DOHH2 (cell line): ENCODE measurements around the gene CNIH2.

Experiments
- H3F3A ChIP-seq: fragments of 200-600 bp; sonication (generic), shearing (Covaris generic); 2 replicates; pipeline ENCODE4 v1.6.0; 2016; ENCODE audit warnings: antibody characterized with exemption, mild to moderate bottlenecking; ENCODE audit not compliant: control insufficient read depth, insufficient read depth
- H3K27ac ChIP-seq: fragments of 200-600 bp; sonication (generic); 2 replicates; pipeline ENCODE4 v1.5.1; 2014; ENCODE audit warnings: low read depth, mild to moderate bottlenecking, low read length, moderate library complexity
- H3K27me3 ChIP-seq: fragments of 200-600 bp; sonication (generic); 2 replicates; pipeline ENCODE4 v1.6.1; 2014; ENCODE audit warnings: mild to moderate bottlenecking, low read length, mixed read lengths; ENCODE audit not compliant: control insufficient read depth
- H3K36me3 ChIP-seq: fragments of 200-600 bp; sonication (generic); 2 replicates; pipeline ENCODE4 v1.6.1; 2014; ENCODE audit warnings: mild to moderate bottlenecking, low read length, moderate library complexity, mixed read lengths; ENCODE audit not compliant: control insufficient read depth
- H3K4me1 ChIP-seq: fragments of 200-600 bp; sonication (generic); 2 replicates; pipeline ENCODE4 v1.6.1; 2014; ENCODE audit warnings: mild to moderate bottlenecking, low read length, mixed read lengths; ENCODE audit not compliant: control insufficient read depth
- H3K4me2 ChIP-seq: fragments of 200-600 bp; sonication (generic); 2 replicates; pipeline ENCODE4 v1.6.0; 2014; ENCODE audit warnings: mild to moderate bottlenecking, low read length, moderate library complexity
- H3K4me3 ChIP-seq: fragments of 200-600 bp; sonication (generic); 2 replicates; pipeline ENCODE4 v1.5.1; 2014; ENCODE audit warnings: mild to moderate bottlenecking, low read length, mixed read lengths
- H3K79me2 ChIP-seq: fragments of 200-600 bp; sonication (generic); 2 replicates; pipeline ENCODE4 v1.6.1; 2014; ENCODE audit warnings: mild to moderate bottlenecking, low read length, mixed read lengths; ENCODE audit not compliant: control insufficient read depth
- H3K9me2 ChIP-seq: fragments of 200-600 bp; sonication (generic); replicated peaks from 2 replicates; pipeline ENCODE4 v1.6.1; 2014; ENCODE audit warnings: mild to moderate bottlenecking, low read length, mixed read lengths; ENCODE audit not compliant: control insufficient read depth
- H3K9me3 ChIP-seq: fragments of 200-600 bp; sonication (generic); 2 replicates; pipeline ENCODE4 v1.6.1; 2014; ENCODE audit warnings: antibody characterized with exemption, low read length, mixed read lengths; ENCODE audit not compliant: control insufficient read depth, insufficient read depth
- H4K20me1 ChIP-seq: fragments of 200-600 bp; sonication (generic); 2 replicates; pipeline ENCODE4 v1.6.0; 2014; ENCODE audit warnings: low read depth, mild to moderate bottlenecking, antibody characterized with exemption, low read length, moderate library complexity; ENCODE audit not compliant: control insufficient read depth, insufficient read depth
- CTCF ChIP-seq: fragments of 200-600 bp; sonication (generic); IDR thresholded peaks from one replicate; pipeline ENCODE4 v1.5.1; 2014; ENCODE audit warnings: antibody characterized with exemption, mild to moderate bottlenecking, low read depth, low read length; ENCODE audit not compliant: poor library complexity, severe bottlenecking
- EZH2phosphoT487 ChIP-seq: fragments of 200-600 bp; sonication (generic); IDR thresholded peaks from 2 replicates; pipeline ENCODE4 v1.6.1; 2017; ENCODE audit warnings: borderline replicate concordance, mild to moderate bottlenecking, antibody characterized with exemption, low read length, moderate library complexity, mixed read lengths

Gene CNIH2

GRCh38 chr11:66291706-66292542 lies 13.9 kb downstream of the CNIH2 start, which contains the start of gene TMEM151A:
Gene TMEM151A (plus strand): TSS chr11:66291894. CDS start chr11:66292014, 120 bp downstream.
- peaks cover 13% of the 10 kb centered on the region for H3K27me3 ChIP-seq
- H3F3A ChIP-seq: no peaks in the 10 kb centered on the region
- H3K27ac ChIP-seq: no peak within 1 kb of the TSS
- H3K4me3 ChIP-seq: no peak within 1 kb of the TSS
- H3K36me3 ChIP-seq: peaks cover 4% of the 10 kb centered on the region
- peaks cover 14% of the 10 kb centered on the region for H3K79me2 ChIP-seq
- TF ChIP-seq EZH2phosphoT487 (no peak), CTCF (no peak)
- H3K4me2 ChIP-seq: no peak within 1 kb of the TSS
- H3K4me1 ChIP-seq: peaks cover 19% of the 10 kb centered on the region
- no peaks in the 10 kb centered on the region for H3K9me3 ChIP-seq
- no peaks in the 10 kb centered on the region for H3K9me2 ChIP-seq
- H4K20me1 ChIP-seq: no peaks in the 10 kb centered on the region

- Histone ChIP-seq H3K4me2 (no peak overlapping the region), H3F3A (no peaks in the 10 kb centered on the region), H3K9me2 (no peaks in the 10 kb centered on the region), H3K9me3 (no peaks in the 10 kb centered on the region), H4K20me1 (no peaks in the 10 kb centered on the region), H3K27ac (no peak overlapping the region), H3K79me2 (peaks cover 11% of the 10 kb centered on the region), H3K4me3 (no peak overlapping the region), H3K4me1 (peaks cover 16% of the 10 kb centered on the region), H3K36me3 (peaks cover 4% of the 10 kb centered on the region; the same call in 1 of the 2 replicates), H3K27me3 (peaks cover 16% of the 10 kb centered on the region)
- no peak for TF ChIP-seq EZH2phosphoT487
- no peak for TF ChIP-seq CTCF
These were observed 14.8 kb downstream of the CNIH2 start for GRCh38 chr11:66292543-66293332.

- peaks cover 16% of the 10 kb centered on the region for H3K27me3 ChIP-seq
- TF ChIP-seq EZH2phosphoT487 (no peak), CTCF (no peak)
- no peak overlapping the region for H3K4me2 ChIP-seq
These were observed 15.4 kb downstream of the CNIH2 start for GRCh38 chr11:66293352-66293751.

More at GRCh38 chr11:66293352-66293751, 15.4 kb downstream of the CNIH2 start:
- Histone ChIP-seq H3K9me3 (no peaks in the 10 kb centered on the region), H3F3A (no peaks in the 10 kb centered on the region), H3K27ac (no peak overlapping the region), H4K20me1 (no peaks in the 10 kb centered on the region), H3K4me3 (no peak overlapping the region), H3K79me2 (peaks cover 5% of the 10 kb centered on the region), H3K4me1 (peaks cover 9% of the 10 kb centered on the region), H3K9me2 (no peaks in the 10 kb centered on the region), H3K36me3 (peaks cover 4% of the 10 kb centered on the region; the same call in 1 of the 2 replicates)
